Esophagus squamous epithelium (tissue), 4 donors: Measurements from ENCODE around the gene LSP1.

Experiments used
- CTCF ChIP-seq, 6 experiments: fragments of 450-650 bp in 4 of 6; fragments of 200-600 bp in 2 of 6; sonication (generic) in 2 of 6; IDR thresholded peaks; one replicate each; pipeline ENCODE4 v1.5.1; 2016 to 2019; ENCODE audit warnings: antibody characterized with exemption in 6 of 6, mild to moderate bottlenecking in 4 of 6, moderate library complexity in 4 of 6
- POLR2A ChIP-seq, 4 donors: fragments of 450-650 bp; IDR thresholded peaks; one replicate each; pipeline ENCODE4 v1.6.1; 2017; ENCODE audit warnings: antibody characterized with exemption in 4 of 4, mild to moderate bottlenecking in 4 of 4, moderate library complexity in 3 of 4

- TF ChIP-seq POLR2A (IDR thresholded peaks at IDR 0.05), result no peak
- no peak for TF ChIP-seq CTCF (IDR thresholded peaks at IDR 0.05)
These were observed 8.4 kb upstream of the LSP1 start for GRCh38 chr11:1844221-1845094.
